Panc1 (cell line): ENCODE measurements around the gene CCDC167. TPM values are rescaled to one million over a fixed set of nuclear protein-coding genes. Genes with fewer than 3 reads are reported as not detected.

ENCODE experiments used
- ATAC-seq: fragments of 200-7000 bp; cut with Tn5 transposase; 2 replicates; pipeline ENCODE4 v1.9.1; 2020; ENCODE audit warnings: mild to moderate bottlenecking, moderate library complexity
- BruUV-seq: library from RNA; stranded (reverse); fragments of 400-500 nt; replicated peaks from 2 replicates; lab custom pipeline; 2021; lab: Mats Ljungman, UMichigan
- CTCF ChIA-PET: fragments of 300-600 bp; sonication (Branson Sonifier 250); formaldehyde crosslinking; loops from one replicate; lab custom pipeline; 2022; ENCODE audit warnings: antibody characterized with exemption; lab: Charles Lee
- POLR2A ChIA-PET: fragments of 300-600 bp; sonication (Branson Sonifier 250); formaldehyde crosslinking; loops from one replicate; lab custom pipeline; 2022; ENCODE audit warnings: antibody characterized with exemption; lab: Charles Lee
- DNase-seq: peaks from one replicate; pipeline ENCODE4 v3.0.0-alpha.2; 2010; ENCODE audit warnings: low read depth, low spot score
- H3K27ac ChIP-seq: 2 replicates; pipeline ENCODE4 v1.5.1; 2011; ENCODE audit warnings: mild to moderate bottlenecking, low read length, inconsistent platforms
- H3K27me3 ChIP-seq: fragments of 200-500 bp; sonication (Bioruptor generic); 2 replicates; pipeline ENCODE4 v1.6.0; 2014; ENCODE audit warnings: low read length, inconsistent platforms; ENCODE audit not compliant: control insufficient read depth, insufficient read depth
- H3K36me3 ChIP-seq: fragments of 200-500 bp; sonication (Bioruptor generic); 2 replicates; pipeline ENCODE4 v1.5.1; 2014; ENCODE audit warnings: inconsistent platforms, mild to moderate bottlenecking, low read length, moderate library complexity; ENCODE audit not compliant: control insufficient read depth, insufficient read depth
- H3K4me1 ChIP-seq: 2 replicates; pipeline ENCODE4 v1.5.1; 2011; ENCODE audit warnings: inconsistent platforms, mild to moderate bottlenecking, low read length, moderate library complexity; ENCODE audit not compliant: control insufficient read depth, insufficient read depth
- H3K4me3 ChIP-seq, 2 experiments: 2 replicates each; pipeline ENCODE4 v1.5.1; 2011 to 2012; ENCODE audit warnings: low read depth in 2 of 2, low read length in 2 of 2, mild to moderate bottlenecking in 2 of 2, inconsistent platforms in 1 of 2, moderate library complexity in 1 of 2
- H3K9me3 ChIP-seq: fragments of 200-500 bp; sonication (Bioruptor generic); 2 replicates; pipeline ENCODE4 v1.5.1; 2014; ENCODE audit warnings: low read depth, mild to moderate bottlenecking, inconsistent platforms, low read length, moderate library complexity; ENCODE audit not compliant: control insufficient read depth, insufficient read depth
- POLR2AphosphoS5 ChIP-seq: IDR thresholded peaks from 2 replicates; pipeline ENCODE4 v1.6.1; 2012; ENCODE audit warnings: mild to moderate bottlenecking, low read depth, low read length, moderate library complexity
- SIN3A ChIP-seq: IDR thresholded peaks from 2 replicates; pipeline ENCODE4 v1.6.1; 2012; ENCODE audit warnings: low read depth, mild to moderate bottlenecking, low read length, moderate library complexity, borderline replicate concordance; ENCODE audit not compliant: insufficient read depth
- TCF7L2 ChIP-seq: IDR thresholded peaks from 2 replicates; pipeline ENCODE4 v1.6.1; 2011; ENCODE audit warnings: mild to moderate bottlenecking, low read depth, low read length, inconsistent platforms
- in situ Hi-C: cut with HindIII; loops from 2 replicates; pipeline ENCODE4 v1.10.0; 2016; ENCODE audit warnings: low sequenced_read_pairs, low pct_unique_long_range_greater_than_20kb
- intact Hi-C: fragments of 100-400 bp; cut with micrococcal nuclease; formaldehyde crosslinking; loops from one replicate; pipeline ENCODE4 v1.10.0; 2022; ENCODE audit not compliant: unreplicated experiment
- total RNA-seq: library from RNA; stranded (reverse); gene quantifications from one replicate; pipeline ENCODE4 v1.2.1, GENCODE V29; 2021; ENCODE audit not compliant: unreplicated experiment
- TF ChIP-seq, protein P1 (sequence below), 2 experiments: IDR thresholded peaks; 2 replicates each; pipeline ENCODE4 v1.6.1; 2011 to 2012; ENCODE audit warnings: low read depth in 2 of 2, control low read depth in 1 of 2, low read length in 1 of 2, mild to moderate bottlenecking in 1 of 2, moderate library complexity in 1 of 2; ENCODE audit not compliant: insufficient read depth in 1 of 2
- TF ChIP-seq, protein P2 (sequence below): fragments of 450-650 bp; IDR thresholded peaks from 2 replicates; pipeline ENCODE4 v1.5.1; 2017; ENCODE audit warnings: mild to moderate bottlenecking

CCDC167 gene
- total RNA-seq, 1 experiment from 2014 or later, result 57.6 TPM

DNA sequence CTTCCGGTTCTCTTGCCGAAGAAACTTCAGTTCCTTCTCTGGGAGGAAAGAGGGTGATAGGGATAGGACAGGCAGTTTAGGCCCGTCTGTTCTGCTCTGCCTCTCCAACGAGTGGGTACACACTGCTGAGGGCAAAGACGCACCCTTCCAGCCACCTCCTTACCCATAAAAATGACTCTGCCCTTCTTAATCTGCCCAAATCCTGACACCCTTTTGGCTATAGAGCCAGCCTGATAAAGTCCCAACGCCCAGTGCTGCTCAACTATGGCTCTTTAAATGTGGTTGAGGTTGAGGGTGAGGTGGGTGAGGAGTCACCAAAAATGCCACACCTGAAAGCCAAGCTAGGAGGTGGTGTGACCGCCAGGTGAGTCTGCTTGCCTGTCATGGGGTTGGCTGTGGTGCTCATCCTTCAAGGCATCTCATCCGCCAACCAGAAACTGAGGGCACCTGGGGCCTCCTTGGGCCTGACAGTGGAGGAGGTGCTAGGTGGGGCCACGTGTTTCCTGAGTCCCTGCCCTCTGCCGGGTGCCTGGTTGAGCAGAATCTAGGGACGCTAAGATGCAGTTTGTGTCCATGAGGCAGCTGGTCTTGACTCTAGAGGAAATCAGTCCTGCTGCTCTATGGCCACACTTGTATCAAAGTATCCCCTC lies 16.3 kb downstream of the CCDC167 start:
- in situ Hi-C loops, result no loop called here
- intact Hi-C loops, result loop anchor here (5.0 kb wide), 1 partner anchor 209 kb away; no protein-coding TSS in a partner anchor

DNA sequence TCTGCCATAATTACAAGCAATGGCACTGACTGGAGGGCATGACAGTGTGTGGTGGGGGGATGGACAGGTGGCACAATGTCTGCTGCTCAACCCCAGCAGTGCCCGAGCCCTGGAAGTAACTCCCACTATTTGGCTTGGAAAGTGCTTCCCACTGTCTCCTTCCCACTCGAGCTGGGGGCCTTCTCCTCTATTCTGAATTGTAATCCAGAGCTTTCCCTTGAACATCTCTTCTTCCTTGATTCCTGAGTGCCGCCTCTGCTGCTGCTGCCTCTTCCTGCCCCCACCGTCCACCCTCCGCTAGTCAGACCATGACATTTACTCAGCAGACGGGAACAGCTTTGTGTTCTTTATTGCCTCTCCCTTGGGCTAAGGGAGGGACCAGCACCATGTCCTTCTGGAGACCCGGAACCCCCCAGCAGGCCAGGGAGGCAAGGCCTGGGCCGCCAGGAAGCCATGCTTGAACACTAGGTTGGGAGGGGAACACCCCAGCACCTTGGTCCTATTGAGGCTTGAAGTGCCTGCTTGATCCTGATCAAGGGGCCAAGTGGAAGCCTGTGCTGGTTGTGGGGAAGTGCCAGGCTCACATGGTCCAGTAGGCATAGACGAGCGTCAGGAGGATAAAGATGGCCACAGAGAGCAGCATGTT lies 17.0 kb downstream of the CCDC167 start:
- TF ChIP-seq, protein P1, sequence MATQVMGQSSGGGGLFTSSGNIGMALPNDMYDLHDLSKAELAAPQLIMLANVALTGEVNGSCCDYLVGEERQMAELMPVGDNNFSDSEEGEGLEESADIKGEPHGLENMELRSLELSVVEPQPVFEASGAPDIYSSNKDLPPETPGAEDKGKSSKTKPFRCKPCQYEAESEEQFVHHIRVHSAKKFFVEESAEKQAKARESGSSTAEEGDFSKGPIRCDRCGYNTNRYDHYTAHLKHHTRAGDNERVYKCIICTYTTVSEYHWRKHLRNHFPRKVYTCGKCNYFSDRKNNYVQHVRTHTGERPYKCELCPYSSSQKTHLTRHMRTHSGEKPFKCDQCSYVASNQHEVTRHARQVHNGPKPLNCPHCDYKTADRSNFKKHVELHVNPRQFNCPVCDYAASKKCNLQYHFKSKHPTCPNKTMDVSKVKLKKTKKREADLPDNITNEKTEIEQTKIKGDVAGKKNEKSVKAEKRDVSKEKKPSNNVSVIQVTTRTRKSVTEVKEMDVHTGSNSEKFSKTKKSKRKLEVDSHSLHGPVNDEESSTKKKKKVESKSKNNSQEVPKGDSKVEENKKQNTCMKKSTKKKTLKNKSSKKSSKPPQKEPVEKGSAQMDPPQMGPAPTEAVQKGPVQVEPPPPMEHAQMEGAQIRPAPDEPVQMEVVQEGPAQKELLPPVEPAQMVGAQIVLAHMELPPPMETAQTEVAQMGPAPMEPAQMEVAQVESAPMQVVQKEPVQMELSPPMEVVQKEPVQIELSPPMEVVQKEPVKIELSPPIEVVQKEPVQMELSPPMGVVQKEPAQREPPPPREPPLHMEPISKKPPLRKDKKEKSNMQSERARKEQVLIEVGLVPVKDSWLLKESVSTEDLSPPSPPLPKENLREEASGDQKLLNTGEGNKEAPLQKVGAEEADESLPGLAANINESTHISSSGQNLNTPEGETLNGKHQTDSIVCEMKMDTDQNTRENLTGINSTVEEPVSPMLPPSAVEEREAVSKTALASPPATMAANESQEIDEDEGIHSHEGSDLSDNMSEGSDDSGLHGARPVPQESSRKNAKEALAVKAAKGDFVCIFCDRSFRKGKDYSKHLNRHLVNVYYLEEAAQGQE (IDR thresholded peaks at IDR 0.05; ENCODE audit: insufficient read depth in 1 of 2, low read depth in 2 of 2, low read length in 1 of 2), result no peak
- TF ChIP-seq SIN3A (no peak), POLR2AphosphoS5 (no peak)
- Histone ChIP-seq H3K4me1 (peaks cover 9% of the 10 kb centered on the region), H3K9me3 (no peaks in the 10 kb centered on the region), H3K4me3 (no peak overlapping the region), H3K27me3 (no peaks in the 10 kb centered on the region), H3K36me3 (no peaks in the 10 kb centered on the region), H3K27ac (no peak overlapping the region)
- in situ Hi-C loops (no loop called here), intact Hi-C loops (loop anchor here (5.0 kb wide), 1 partner anchor 210 kb away; no protein-coding TSS in a partner anchor)
- CTCF ChIA-PET, result no interaction called here
- POLR2A ChIA-PET, result no interaction called here
- no TSS peak for BruUV-seq
- ATAC-seq (no peak), DNase-seq (no peak)

More for the DNA sequence above, 16.3 kb downstream of the CCDC167 start:
- H3K27me3 ChIP-seq, result no peaks in the 10 kb centered on the region
- no peak overlapping the region for H3K4me3 ChIP-seq
- ATAC-seq (0 out of 2 replicates have a peak, but pooled peaks have one; percentile 1), DNase-seq (no peak)
- H3K9me3 ChIP-seq, result no peaks in the 10 kb centered on the region
- no peaks in the 10 kb centered on the region for H3K36me3 ChIP-seq
- no TSS peak for BruUV-seq
- CTCF ChIA-PET, result no interaction called here
- no peak overlapping the region for H3K27ac ChIP-seq
- TF ChIP-seq TCF7L2, result no peak
- POLR2A ChIA-PET, result no interaction called here
- peaks cover 13% of the 10 kb centered on the region for H3K4me1 ChIP-seq

DNA sequence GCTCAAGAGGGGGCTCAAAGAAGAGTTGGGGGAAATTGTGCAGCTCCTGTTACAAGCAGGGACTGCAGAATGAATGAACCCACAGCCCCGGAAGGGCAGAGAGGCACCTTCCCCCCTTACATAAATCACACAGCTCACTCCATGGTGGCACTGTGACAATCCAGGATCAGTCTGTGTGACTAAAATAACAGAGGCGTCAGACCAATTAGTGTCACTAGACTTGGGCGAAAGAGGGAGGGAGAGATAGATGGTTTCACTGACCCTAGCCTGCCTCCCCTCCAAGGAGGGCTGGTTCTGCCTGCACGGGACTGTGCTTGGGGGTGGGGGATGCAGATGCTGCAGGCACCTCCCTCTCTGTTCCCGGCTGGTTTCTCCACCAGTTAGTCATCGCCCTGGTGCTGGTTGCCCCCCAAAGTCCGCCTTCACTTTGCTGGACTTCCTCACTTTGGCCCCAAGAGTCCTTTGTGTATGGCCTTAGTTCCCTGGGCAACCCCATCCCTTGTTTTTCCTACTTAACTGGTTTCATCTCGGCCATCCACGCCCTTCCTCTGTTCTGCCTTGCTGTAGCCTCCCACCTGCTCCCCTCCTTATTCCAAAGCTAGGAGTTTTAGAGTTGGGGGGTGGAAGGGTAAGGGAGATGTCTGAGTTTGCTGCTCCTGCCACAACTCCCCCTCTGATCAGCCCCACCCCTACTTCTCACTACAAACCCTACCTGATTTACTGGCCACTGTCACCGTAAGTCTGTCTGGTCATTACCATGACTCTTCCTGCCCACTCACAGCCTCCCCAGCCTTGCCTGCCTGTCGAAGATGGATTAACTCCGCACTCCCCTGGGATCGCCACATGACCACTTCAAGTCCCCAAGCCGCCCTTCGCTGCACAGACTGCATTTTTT lies 17.7 kb downstream of the CCDC167 start:
- TF ChIP-seq, protein P1 (IDR thresholded peaks at IDR 0.05; ENCODE audit: insufficient read depth in 1 of 2, low read depth in 2 of 2, low read length in 1 of 2), result no peak
- TF ChIP-seq, protein P2, sequence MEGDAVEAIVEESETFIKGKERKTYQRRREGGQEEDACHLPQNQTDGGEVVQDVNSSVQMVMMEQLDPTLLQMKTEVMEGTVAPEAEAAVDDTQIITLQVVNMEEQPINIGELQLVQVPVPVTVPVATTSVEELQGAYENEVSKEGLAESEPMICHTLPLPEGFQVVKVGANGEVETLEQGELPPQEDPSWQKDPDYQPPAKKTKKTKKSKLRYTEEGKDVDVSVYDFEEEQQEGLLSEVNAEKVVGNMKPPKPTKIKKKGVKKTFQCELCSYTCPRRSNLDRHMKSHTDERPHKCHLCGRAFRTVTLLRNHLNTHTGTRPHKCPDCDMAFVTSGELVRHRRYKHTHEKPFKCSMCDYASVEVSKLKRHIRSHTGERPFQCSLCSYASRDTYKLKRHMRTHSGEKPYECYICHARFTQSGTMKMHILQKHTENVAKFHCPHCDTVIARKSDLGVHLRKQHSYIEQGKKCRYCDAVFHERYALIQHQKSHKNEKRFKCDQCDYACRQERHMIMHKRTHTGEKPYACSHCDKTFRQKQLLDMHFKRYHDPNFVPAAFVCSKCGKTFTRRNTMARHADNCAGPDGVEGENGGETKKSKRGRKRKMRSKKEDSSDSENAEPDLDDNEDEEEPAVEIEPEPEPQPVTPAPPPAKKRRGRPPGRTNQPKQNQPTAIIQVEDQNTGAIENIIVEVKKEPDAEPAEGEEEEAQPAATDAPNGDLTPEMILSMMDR, result no peak
- no peak for TF ChIP-seq POLR2AphosphoS5
- no peak for TF ChIP-seq SIN3A
- no peak for TF ChIP-seq TCF7L2
- Histone ChIP-seq H3K9me3 (no peaks in the 10 kb centered on the region), H3K4me1 (peaks cover 9% of the 10 kb centered on the region), H3K36me3 (no peaks in the 10 kb centered on the region), H3K27ac (no peak overlapping the region), H3K27me3 (no peaks in the 10 kb centered on the region), H3K4me3 (no peak overlapping the region)
- no peak for ATAC-seq
- in situ Hi-C loops (no loop called here), intact Hi-C loops (loop anchor here (5.0 kb wide), 1 partner anchor 210 kb away; no protein-coding TSS in a partner anchor)
- no TSS peak for BruUV-seq
- ChIA-PET CTCF (interaction anchor here (0.8 kb wide), 1 partner anchor 170 kb away, joined by 3 read pairs; no protein-coding TSS in a partner anchor), POLR2A (no interaction called here)
- no peak for DNase-seq
